ENCODE measurements around the gene PRXL2C.
"Not testable (repeated sequence)": the region's sequence is repeated elsewhere in the genome, so short reads cannot be mapped to it uniquely, and the experiment has no call there.

Gene PRXL2C

DNA sequence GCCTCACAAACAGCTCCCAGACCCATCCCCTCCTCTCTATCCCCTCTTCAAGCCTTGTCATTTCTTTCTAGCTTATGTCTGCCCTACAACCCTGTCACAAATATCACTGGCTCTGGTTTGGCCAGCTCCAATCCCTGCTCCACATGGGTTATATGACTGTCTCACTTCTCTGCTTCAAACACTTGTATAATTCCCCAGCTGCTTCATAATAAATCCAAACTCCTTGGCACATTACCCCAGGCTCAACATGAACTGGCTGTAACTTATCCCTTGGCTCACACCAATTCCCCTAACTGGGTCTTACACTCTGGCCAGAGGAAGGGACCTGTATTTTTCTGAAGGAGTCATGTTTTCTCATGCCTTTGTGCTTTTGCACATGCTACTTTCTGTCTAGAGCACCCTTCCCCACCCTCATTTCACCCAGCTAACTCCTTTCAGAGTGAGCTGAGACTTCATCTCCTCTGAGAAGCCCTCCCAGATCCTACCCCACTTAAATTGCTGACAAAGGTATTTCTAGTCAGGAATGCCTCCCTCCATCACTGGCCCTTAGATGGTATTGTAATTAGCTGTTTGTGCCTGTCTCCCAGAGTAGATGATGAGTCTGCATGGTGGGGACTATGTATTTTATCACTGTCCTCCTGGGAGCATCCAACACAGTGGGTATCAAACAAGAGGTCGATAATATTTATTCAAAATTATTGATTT lies 5.3 kb downstream of the PRXL2C start:
- DNase-seq, result no peak

DNA sequence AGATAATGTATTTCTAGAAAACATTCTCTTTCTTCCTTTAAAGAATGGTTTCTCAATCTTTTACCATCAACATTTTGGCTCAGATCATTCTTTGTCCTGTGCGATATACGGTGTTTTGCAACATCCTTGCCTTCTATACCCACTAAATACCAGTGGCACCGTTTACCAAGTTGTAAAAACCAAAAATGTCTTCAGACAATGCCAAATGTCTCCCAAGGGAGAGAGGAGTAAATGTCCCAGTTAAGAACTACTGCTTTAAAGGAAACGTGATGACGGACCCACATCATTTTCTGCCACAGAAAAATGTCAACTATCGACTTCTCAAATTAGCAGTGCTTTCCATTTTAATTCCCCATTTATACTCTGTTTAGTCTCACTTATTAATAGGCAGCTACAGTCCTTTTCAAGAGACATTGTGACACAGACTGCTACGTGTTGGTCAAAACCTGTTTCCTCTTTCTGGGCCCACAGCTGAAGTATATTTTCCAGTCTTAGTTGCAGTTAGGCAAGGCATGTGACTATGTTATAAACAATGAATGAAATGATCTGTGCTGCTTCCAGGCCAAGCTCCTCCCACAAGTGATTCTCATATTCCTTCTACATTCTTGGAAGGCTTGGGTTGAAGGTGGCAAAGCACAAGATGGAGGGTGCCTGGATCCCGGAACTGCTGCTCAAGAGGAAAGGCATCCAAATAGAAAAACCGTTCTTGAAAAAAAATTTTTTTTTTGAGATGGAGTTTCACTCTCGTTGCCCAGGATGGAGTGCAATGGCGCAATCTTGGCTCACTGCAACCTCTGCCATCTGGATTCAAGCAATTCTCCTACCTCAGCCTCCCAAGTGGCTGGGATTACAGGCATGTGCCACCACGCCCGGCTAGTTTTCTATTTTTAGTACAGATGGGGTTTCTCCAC lies 8.8 kb downstream of the PRXL2C start:
- no peak for DNase-seq

DNA sequence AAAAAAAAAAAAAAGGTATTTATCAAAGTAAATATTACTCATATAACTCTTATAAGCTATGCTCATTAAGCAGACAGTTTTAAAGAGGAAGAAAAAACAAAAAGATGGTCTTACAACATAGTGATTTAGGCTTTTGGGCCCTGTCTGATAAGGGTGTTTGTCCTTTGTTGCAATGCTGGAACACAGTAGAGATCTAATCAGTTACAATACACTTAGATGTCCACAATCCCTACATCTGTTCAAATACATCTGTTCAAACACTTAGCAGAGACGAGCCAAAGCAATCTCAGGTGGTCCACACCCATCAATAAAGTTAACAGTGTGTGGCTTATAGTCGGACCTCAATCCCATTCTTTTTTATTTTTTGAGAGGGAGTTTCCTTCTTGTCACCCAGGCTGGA lies 11.0 kb downstream of the PRXL2C start:
- DNase-seq, result no peak

DNA sequence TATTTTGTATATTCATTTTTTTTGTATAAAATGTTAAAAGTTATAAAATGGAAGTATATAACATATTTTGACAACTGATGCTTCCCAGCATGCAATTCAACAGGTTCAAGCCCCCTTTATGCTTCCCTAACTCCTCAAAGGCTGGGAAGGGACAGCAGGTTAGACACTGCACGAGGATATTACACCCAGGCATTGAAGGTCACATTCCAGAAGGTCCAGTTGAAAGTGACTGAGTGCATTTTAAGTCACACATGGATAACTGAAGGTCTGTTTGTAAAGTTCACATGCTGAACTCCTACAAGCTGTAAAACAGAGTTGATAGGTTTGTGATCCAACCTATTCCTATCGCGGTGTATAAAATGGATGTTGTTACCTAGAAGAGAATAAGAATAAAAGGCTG lies 13.6 kb downstream of the PRXL2C start:
- DNase-seq, result no peak

DNA sequence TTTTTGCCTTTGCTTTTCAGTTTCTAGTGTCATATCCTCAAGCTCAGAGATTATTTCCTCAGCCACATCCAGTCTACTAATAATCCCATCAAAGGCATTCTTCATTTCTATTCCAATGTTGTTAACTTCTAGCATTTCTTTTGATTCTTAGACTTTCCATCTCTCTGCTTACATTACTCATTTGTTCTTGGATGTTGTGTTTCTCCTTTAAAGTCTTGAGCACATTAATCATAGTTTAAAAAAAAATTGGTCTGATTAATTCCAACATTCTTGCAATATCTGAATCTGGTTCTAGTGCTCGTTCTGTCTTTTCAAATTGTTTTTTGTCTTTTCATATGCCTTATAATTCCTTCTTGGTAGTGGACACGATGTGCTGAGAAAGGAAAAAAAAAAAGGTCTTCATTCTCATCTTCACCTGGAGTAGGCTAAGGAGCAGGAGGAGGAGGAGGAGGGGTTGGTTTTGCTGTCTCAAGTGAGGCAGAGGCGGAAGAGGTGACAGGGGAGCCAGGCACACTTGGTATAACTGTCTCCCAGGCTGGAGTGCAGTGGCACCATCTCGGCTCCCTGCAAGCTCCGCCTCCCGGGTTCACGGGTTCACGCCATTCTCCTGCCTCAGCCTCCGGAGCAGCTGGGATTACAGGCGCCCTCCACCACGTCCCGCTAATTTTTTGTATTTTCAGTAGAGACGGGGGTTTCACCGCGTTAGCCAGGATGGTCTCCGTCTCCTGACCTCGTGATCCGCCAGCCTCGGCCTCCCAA lies 16.3 kb downstream of the PRXL2C start:
- no peak for DNase-seq

DNA sequence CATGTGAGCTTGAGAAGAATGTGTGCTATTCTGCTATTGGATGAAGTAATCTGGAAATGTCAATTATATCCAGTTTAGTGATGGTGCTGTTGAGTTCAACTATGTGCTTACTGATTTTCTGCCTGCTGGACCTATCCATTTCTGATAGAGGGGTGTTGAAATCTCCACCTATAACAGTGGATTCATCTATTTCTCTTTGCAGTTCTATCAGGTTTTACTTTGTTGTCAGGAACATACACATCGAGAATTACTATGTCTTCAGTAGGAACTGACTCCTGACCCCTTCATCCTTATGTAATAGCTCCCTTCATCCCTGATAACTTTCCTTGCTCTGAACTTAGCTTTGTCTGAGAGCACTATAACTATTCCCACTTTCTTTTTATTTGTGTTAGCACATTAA lies 18.7 kb downstream of the PRXL2C start:
- DNase-seq, result no peak

DNA sequence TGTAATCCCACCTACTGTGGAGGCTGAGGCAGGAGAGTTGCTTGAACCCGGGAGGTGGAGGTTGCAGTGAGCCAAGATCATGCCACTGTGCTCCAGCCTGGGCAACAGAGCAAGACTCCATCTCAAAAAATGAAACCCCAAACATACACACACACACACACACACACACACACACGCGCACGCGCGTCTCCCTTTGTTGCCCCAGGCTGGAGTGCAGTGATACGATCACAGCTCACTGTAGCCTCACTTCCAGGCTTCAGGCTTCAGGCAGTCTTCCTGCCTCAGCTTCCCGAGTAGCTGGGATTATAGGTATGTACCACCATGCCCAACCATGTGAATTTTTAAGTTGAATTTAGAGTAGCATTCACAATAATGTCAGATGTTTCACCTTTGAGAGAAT lies 21.5 kb downstream of the PRXL2C start:
- not testable (repeated sequence) for DNase-seq

DNA sequence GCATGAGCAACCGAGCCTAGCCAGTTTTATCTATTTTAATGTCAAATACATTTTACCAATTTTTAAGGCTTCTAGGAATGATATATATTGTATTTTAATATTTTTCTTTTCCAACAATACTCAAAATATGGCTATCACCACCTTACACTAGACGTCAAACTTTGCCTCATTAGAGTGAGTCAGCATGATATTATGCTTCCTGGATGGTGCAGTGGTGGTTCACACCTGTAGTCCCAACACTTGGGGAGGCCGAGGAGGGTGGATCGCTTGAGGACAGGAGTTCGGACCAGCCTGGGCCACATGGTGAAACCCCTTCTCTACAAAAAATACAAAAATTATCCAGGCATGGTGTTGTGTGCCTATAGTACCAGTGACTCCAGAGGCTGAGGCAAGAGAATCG lies 28.2 kb downstream of the PRXL2C start:
- DNase-seq, result no peak

DNA sequence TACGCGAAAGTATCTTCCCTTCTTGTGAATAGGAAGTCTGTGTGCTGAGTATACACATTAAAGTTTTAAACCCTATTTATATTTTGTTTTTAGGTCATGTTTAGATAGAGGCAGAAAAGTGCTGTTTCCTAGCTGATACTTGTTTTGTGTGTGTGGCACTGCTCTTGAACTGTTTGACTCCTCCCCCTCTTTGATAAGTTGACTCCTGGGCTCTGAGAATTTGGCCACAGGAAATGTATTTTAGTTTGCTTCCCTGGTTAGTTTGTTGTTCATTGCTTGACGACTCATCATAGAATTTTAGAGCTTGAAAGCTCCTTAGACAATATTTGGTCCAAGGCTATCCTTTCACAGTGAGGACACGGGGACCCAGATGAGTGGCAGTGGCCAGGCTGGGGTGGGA lies 33.5 kb downstream of the PRXL2C start:
- DNase-seq, result no peak

DNA sequence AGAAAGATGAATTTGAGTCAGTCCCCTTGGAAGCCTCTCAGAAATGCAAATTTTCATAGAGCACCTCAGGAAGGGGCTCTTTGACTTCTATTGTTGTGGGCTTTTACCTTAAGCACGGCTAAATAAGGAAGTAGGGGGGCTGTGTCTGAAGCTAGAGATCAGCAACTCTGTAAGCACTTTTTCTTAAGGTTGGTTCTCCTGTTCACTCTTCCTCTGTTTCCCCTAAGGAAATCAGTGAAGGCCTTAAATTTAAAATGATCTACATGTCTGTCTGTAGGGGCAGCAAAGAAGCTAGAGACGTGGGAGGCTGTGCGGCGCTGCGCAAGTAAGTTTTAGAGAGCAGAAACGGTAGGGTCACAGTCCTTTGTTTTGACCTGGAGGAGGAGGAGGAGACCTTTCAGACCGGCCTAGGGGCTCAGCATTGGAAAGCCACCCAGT lies 34.3 kb downstream of the PRXL2C start:
- no peak for DNase-seq

DNA sequence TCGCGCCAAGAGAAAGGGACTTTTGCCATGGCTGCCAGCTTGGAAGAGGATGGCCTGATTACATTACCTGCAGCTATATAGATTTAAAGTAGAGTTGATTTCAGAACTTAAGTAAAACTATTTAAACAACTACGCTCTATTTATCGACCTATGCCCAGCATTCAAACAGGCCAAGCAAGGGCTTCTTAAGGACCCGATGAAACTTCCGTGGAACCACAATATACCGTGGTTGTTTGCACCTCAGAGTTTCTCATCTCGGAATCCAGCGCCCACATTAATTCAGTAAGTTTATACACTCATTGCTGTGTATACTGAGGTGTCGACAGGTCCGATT lies 35.0 kb downstream of the PRXL2C start:
- DNase-seq, result no peak

DNA sequence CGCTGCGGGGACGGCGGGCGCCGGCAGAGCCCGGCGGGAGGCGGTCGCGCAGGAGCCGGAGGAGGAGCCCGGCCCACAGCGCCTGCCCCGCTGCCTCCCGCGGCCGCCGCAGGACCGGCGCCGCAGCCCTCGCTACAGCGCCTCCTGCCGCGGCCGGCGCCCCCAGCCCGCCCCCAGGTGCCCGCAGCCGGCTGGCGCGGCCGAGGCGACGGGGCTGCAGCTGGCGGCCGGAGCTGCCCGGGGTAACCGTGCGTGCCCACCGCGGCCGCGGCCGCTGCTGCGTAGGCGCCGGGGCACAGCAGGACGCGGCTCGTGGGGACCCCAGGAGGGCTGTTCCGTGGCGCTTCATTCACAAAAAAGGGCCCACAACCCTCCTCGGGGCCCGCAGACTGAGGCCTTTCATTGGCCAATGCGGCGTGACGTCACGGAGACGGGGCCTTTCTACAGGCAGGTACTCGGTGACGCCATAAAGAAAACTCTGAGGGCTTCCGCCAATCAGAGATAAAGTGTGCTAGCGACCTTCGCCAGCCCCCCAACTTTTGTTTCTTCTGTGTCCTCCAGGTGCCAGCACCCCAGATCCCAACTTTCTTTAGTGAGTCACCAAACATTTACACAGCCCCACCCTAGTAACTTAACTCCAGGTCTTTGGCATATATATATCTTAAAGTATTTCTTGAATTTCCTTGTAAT lies 35.5 kb downstream of the PRXL2C start, which contains the start of gene CDC14B:
Gene CDC14B (minus strand): TSS at position 353 of the 690 bp plus-strand sequence. CDS start 465 bp downstream, outside the sequence.
- DNase-seq, result peak; percentile 75

DNA sequence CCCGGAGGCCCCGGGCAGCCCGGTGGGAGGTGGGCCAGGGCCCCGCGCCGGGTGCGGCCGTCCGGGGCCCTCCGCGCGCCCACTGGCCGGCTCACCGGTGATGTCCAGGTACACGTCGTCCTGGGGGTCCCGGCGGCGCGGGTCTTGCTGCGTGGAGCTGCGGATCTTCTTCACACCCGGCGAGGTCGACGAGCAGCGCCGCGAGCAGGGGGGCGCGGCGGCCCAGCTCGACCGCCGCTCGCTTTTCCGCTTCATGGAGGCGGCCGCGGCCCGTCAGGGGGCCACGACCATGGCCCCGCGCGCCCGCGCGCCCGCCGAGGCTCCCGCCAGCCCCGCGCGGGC lies 36.0 kb downstream of the PRXL2C start:
- DNase-seq, result no peak

DNA sequence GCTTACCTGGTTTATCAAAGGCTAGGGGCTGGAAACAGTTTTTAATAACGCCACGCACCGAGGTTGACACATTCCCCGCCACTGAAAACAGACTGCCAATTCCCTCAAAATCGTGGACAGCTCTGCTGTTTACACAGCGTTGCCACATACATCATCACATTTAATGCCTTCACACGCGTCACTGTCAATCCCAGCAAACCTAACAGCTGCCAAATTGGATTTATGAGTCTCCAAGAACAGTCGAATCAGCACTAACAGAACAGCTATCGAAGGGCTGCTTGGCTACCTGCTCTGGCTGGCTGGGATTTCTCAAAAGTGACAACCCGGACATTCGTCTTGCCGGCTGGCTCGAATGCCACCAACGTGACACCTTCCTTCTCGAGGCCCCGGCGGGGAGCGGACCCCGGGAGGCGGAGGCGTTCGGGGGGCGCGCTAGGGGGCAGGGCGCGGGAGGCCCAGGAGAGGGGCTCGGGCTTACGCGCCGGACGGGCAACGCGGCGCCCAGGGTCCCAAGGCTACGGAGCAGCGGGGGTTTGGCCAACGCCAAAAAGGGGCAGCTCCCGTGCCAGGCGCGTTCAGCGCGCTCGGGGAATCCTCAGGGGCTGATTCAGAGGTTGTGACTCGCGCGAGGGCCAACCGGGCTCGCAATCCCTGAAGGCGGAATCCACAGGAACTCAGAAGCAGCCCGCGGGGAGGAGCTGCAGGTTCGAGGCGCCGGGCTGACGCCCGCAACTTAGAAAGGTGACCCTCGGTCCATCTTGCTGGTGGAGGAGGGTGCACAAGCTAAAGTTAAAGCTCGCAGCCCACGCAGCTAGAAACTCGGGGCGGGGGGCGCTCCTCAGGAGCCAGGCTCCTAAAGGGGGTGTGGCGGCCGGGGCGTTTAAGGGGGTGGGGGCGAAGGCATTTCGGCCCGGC lies 36.7 kb downstream of the PRXL2C start:
- peak; percentile 31 for DNase-seq

DNA sequence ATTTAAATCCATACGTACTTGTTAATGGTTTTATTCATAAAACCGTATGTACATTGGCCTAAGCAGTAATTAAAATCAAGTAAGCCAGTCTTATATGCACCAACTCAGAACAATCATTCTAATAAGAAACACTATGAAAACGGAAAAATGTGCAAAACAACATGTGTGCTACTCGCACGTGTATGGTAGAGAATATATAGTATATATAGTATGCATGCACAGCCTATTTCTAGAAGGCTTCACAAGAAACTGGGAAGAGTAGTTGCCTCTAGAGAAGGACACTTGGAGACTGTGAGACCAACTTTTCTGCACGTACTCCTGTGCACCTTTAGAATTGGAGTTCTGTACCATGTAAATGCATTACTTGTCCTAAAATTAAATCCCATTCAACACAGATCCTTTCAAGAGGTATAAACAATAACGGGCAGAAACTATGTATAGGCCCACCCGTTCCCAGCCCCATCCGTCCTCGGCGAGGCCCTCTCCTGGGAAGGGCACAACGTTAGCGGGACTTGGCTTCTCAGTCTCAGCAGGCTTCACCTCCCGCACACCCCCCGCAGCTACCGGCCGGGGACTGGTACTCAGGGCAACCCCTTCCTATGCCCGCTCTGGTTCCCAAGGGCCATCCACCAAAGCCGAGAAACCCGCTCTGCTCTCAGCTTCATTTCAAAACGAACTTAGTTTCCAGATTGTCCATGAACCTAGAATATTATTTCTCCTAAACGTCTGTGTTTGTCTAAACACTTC lies 37.5 kb downstream of the PRXL2C start:
- no peak for DNase-seq

DNA sequence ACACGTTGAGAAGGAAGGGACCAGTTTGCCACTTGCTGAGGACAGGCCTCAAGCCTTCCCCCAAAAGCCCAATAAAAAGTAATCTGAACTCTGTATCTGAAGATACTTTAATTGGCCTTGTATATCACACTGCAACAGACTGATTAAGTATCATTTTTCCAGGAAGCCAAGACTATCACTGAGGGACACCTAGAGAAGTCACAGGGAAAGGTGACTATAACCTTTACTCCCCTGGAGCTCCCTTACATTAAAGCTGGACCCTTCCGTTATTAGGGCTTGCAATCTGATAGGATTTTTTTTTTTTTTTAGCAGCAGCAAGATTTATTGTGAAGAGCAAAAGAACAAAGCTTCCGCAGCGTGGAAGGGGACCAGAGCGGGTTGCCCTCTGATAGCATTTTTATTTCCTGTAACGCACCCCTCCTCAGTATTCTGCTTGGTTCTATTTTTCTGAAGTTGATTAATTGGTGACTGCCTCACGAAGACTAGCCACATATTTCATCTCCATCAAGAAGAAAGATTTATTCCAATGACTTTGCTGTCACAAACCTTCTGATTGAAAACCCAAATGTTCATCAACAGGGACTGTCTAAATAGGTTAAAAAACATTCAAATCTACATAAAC lies 38.2 kb downstream of the PRXL2C start:
- no peak for DNase-seq

DNA sequence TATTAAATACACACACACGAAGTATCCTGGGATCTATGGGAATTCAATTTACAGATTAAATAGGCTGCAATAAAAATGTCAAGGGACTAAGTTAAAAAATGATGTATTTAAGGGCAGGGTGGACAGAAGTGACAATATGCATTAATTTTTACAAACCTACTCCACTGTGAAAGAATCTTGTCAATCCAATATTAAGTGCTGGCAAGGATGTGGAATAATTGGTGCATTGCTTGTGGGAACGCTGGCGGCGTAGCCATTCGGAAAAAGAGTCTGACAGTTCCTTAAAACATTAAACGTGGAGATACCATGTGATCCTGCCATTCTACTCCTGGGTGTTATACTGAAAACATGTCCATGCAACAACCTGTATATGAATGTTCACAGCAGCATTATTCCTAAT lies 39.7 kb downstream of the PRXL2C start:
- DNase-seq, result no peak

DNA sequence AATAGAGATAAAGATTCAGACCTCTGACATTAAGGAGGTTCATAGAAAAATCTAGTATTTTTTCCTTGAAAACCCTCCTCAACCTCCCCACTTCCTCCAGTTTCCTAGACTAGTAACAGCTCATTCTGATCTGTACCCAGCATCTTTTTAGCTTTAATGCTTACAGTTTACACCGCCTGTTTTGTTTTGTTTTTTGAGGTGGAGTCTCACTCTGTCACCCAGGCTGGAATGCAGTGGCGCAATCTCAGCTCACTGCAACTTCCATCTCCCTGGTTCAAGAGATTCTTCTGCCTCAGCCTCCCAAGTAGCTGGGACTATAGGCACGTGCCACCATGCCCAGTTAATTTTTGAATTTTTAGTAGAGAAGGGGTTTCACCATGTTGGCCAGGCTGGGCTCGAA lies 40.5 kb downstream of the PRXL2C start:
- not testable (repeated sequence) for DNase-seq

DNA sequence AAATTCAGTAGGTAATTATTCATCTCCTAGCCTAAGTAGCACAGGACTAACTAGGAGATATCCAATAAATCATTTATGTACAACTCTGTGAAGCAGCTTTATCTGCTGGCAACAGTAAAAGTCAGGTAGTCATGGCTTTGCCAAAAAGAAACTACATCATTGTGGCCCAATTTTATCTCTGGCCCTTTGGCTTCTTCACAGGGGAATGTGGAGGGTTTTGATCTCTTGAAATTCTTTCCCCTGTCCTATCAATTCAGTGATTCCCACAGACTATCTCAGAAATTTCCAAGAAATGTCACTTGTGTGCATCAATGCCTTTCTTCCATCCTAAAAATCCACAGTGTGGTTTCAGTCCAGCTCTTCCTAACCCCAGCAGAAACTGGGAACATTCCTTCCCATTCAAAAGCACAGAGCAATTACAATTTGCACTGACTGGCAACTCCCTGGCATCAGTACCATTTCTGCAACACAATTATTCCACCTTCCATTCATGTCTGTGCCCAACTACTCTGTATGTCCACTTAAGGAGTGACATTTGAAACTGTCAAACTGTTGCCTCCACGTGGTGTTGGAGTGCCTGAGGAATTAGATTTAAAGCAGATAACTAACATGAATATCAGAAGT lies 42.0 kb downstream of the PRXL2C start:
- no peak for DNase-seq
